ENCODE data around the gene AHNAK. TPM values are rescaled to one million over a fixed set of nuclear protein-coding genes. Genes with fewer than 3 reads are reported as not detected.

AHNAK gene
- total RNA-seq, 4 donors from 2014 or later, result 1,345 to 1,611 (median 1,532) TPM

- 15 to 26% methylated on average over 1 of the region's 1 CpG for WGBS, 2 donors
- no peak for TF ChIP-seq POLR2A (IDR thresholded peaks at IDR 0.05)
- TF ChIP-seq, protein P1, sequence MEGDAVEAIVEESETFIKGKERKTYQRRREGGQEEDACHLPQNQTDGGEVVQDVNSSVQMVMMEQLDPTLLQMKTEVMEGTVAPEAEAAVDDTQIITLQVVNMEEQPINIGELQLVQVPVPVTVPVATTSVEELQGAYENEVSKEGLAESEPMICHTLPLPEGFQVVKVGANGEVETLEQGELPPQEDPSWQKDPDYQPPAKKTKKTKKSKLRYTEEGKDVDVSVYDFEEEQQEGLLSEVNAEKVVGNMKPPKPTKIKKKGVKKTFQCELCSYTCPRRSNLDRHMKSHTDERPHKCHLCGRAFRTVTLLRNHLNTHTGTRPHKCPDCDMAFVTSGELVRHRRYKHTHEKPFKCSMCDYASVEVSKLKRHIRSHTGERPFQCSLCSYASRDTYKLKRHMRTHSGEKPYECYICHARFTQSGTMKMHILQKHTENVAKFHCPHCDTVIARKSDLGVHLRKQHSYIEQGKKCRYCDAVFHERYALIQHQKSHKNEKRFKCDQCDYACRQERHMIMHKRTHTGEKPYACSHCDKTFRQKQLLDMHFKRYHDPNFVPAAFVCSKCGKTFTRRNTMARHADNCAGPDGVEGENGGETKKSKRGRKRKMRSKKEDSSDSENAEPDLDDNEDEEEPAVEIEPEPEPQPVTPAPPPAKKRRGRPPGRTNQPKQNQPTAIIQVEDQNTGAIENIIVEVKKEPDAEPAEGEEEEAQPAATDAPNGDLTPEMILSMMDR (IDR thresholded peaks at IDR 0.05), result no peak
Measured at GRCh38 chr11:62419943-62420342, 126.7 kb downstream of the AHNAK start.

GRCh38 chr11:62419314-62419929 is 127.2 kb downstream of the AHNAK start:
- DNase-seq (ENCODE audit: low spot score in 2 of 2), result no peak
- TF ChIP-seq, protein P1 (IDR thresholded peaks at IDR 0.05), result no peak
- no peak for TF ChIP-seq POLR2A (IDR thresholded peaks at IDR 0.05)
- WGBS, 2 donors, result 37 to 50% methylated on average over 5 of the region's 5 CpGs
- H3K4me3 ChIP-seq (ENCODE audit: low read depth, poor library complexity, severe bottlenecking), result no peak overlapping the region
- intact Hi-C loops (cut with DNase I; ENCODE audit: low total_unique reads), result no loop called here

More at GRCh38 chr11:62419943-62420342, 126.7 kb downstream of the AHNAK start:
- H3K4me3 ChIP-seq (ENCODE audit: low read depth, poor library complexity, severe bottlenecking), result no peak overlapping the region
- DNase-seq (ENCODE audit: low spot score in 2 of 2), result no peak
- intact Hi-C loops (cut with DNase I; ENCODE audit: low total_unique reads), result no loop called here

DNA sequence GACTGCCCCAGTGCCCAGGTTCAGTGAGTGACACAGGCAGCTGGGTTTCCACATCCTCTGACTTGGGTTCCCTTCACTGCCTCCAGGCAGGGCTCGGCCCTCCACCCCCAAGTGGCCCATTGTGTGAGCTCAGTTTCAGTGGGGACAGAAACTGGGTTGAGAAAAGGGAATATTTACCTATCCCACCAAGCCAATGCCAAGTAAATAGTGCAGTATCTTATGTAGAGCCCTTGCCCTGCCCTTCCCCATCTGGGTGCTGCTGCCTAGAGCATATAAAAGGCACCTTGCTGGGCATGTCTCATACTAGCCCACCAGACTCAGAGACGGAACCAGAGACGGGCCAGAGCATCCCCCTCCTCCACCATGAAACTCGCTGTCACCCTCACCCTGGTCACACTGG is 127.9 kb downstream of the AHNAK start, which contains the start of gene SCGB1A1:
Gene SCGB1A1, plus strand, starts transcription at position 301 of the 400 bp plus-strand sequence. Its CDS starts 63 bp downstream, at position 364.
- 76 to 88% methylated on average over 3 to 4 of the region's 4 CpGs for WGBS, 2 donors
- H3K4me3 ChIP-seq (ENCODE audit: low read depth, poor library complexity, severe bottlenecking), result no peak within 1 kb of the TSS
- intact Hi-C loops (cut with DNase I; ENCODE audit: low total_unique reads), result no loop called here
- TF ChIP-seq POLR2A (IDR thresholded peaks at IDR 0.05), result no peak
- TF ChIP-seq, protein P1 (IDR thresholded peaks at IDR 0.05), result no peak
- DNase-seq (ENCODE audit: low spot score in 2 of 2), result no peak

DNA sequence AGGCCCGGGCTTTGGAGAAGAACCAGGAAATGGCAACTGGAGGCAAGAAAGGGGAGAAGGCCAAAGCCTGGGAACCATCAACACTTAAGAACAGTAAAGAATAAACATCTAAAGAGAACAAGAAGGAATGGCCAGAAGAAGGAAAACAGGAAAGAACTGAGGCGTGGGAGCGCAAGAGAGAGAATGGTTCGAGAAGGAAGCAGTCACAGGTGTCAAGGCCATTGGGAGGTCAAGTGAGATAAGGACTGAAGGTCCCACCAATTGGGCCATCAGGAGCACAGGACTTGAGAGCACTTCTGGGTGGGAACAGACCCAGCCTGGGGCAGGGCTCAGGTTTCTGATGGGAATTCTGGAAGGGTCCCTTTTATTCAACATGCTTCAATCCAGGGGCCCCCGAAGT is 128.5 kb downstream of the AHNAK start:
- no peak overlapping the region for H3K4me3 ChIP-seq (ENCODE audit: low read depth, poor library complexity, severe bottlenecking)
- DNase-seq (ENCODE audit: low spot score in 2 of 2), result no peak
- TF ChIP-seq POLR2A (IDR thresholded peaks at IDR 0.05), result no peak
- TF ChIP-seq, protein P1 (IDR thresholded peaks at IDR 0.05), result no peak
- intact Hi-C loops (cut with DNase I; ENCODE audit: low total_unique reads), result no loop called here
- 93 to 97% methylated on average over 5 of the region's 5 CpGs for WGBS, 2 donors

DNA sequence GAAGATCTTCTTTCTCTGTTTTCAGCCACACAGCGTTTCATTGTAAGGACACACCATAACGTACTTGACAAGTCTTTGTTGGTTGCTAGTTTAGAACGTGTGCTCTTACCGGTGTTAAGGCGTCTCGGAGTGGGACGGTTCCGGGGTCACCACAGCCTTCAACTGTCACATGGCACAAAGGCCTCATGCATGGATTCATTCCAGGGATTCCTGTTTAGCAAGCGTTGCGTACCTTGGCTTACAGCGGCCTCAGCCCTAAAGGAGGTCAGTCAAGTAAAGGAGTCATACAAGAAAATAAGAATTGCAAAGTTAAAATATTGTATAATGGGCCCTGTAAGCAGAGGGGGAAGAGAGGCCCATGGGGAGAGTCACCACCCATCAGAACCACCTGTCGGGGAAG is 130.0 kb downstream of the AHNAK start:
- no peak for DNase-seq (ENCODE audit: low spot score in 2 of 2)
- intact Hi-C loops (cut with DNase I; ENCODE audit: low total_unique reads), result no loop called here
- H3K4me3 ChIP-seq (ENCODE audit: low read depth, poor library complexity, severe bottlenecking), result no peak overlapping the region
- TF ChIP-seq, protein P1 (IDR thresholded peaks at IDR 0.05), result no peak
- TF ChIP-seq POLR2A (IDR thresholded peaks at IDR 0.05), result no peak
- 94 to 95% methylated on average over 12 of the region's 12 CpGs for WGBS, 2 donors

Measured in lower leg skin (tissue), 4 donors.